WERI-Rb-1 (cell line): ENCODE data around the gene MUC21.

Experiments
- DNase-seq: peaks from one replicate; pipeline ENCODE4 v3.0.0-alpha.2; 2020
- H3K27ac ChIP-seq: fragments of 250-450 bp; sonication (Bioruptor Pico); 2 replicates; pipeline ENCODE4 v1.5.1; 2020; ENCODE audit warnings: mild to moderate bottlenecking, moderate library complexity
- H3K27me3 ChIP-seq: fragments of 250-450 bp; sonication (Bioruptor Pico); 2 replicates; pipeline ENCODE4 v1.5.1; 2021; ENCODE audit warnings: mild to moderate bottlenecking, low read depth, moderate library complexity; ENCODE audit not compliant: insufficient read depth, severe bottlenecking
- H3K36me3 ChIP-seq: fragments of 250-450 bp; sonication (Bioruptor Pico); 2 replicates; pipeline ENCODE4 v1.5.1; 2020; ENCODE audit warnings: mild to moderate bottlenecking, moderate library complexity
- H3K4me3 ChIP-seq: 2 replicates; pipeline ENCODE4 v1.5.1; 2011; ENCODE audit warnings: low read depth, mild to moderate bottlenecking, control low read depth, low read length
- H3K9me3 ChIP-seq: fragments of 250-450 bp; sonication (Bioruptor Pico); 2 replicates; pipeline ENCODE4 v1.5.1; 2021; ENCODE audit warnings: mild to moderate bottlenecking, moderate library complexity; ENCODE audit not compliant: severe bottlenecking
- TF ChIP-seq, protein P1 (sequence below): IDR thresholded peaks from 2 replicates; pipeline ENCODE4 v1.5.1; 2011; ENCODE audit warnings: low read depth, mild to moderate bottlenecking, control low read depth, inconsistent platforms, low read length

The MUC21 gene

DNA sequence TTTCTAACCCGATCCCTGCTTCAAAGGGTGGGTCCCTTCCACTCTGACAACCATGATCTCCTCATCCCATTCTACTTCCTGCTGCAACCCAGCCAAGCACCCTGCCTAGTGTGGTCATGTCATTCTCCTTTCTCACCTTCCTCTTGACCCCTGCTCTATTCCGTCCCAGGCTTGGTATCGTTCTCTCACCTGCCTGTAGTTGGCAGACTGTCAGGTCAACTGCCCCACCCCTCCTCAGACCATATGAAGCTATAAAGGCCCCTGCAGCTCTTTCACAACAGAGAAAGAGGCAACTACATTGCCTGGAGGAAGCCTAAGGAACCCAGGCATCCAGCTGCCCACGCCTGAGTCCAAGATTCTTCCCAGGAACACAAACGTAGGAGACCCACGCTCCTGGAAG, at the start of gene MUC21:
Gene MUC21, plus strand, starts transcription at position 280 of the 400 bp plus-strand sequence. CDS start 241 bp downstream, outside the sequence.
- DNase-seq, result no peak
- TF ChIP-seq, protein P1, sequence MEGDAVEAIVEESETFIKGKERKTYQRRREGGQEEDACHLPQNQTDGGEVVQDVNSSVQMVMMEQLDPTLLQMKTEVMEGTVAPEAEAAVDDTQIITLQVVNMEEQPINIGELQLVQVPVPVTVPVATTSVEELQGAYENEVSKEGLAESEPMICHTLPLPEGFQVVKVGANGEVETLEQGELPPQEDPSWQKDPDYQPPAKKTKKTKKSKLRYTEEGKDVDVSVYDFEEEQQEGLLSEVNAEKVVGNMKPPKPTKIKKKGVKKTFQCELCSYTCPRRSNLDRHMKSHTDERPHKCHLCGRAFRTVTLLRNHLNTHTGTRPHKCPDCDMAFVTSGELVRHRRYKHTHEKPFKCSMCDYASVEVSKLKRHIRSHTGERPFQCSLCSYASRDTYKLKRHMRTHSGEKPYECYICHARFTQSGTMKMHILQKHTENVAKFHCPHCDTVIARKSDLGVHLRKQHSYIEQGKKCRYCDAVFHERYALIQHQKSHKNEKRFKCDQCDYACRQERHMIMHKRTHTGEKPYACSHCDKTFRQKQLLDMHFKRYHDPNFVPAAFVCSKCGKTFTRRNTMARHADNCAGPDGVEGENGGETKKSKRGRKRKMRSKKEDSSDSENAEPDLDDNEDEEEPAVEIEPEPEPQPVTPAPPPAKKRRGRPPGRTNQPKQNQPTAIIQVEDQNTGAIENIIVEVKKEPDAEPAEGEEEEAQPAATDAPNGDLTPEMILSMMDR, result no peak
- Histone ChIP-seq H3K27ac (no peak within 1 kb of the TSS), H3K27me3 (peaks cover 59% of the 10 kb centered on the region), H3K36me3 (no peaks in the 10 kb centered on the region), H3K4me3 (no peak within 1 kb of the TSS), H3K9me3 (no peaks in the 10 kb centered on the region)

- TF ChIP-seq, protein P1, result no peak
- no peak overlapping the region for H3K27ac ChIP-seq
- H3K9me3 ChIP-seq, result no peaks in the 10 kb centered on the region
- peaks cover 9% of the 10 kb centered on the region for H3K27me3 ChIP-seq
- H3K36me3 ChIP-seq, result no peaks in the 10 kb centered on the region
- H3K4me3 ChIP-seq, result no peak overlapping the region
- DNase-seq, result no peak
These were observed 48.5 kb upstream of the MUC21 start for GRCh38 chr6:30935018-30935417.

- H3K4me3 ChIP-seq, result no peak overlapping the region
- no peaks in the 10 kb centered on the region for H3K36me3 ChIP-seq
- H3K9me3 ChIP-seq, result no peaks in the 10 kb centered on the region
- H3K27ac ChIP-seq, result no peak overlapping the region
- no peak for DNase-seq
- TF ChIP-seq, protein P1, result no peak
- peaks cover 14% of the 10 kb centered on the region for H3K27me3 ChIP-seq
These were observed 46.3 kb upstream of the MUC21 start for GRCh38 chr6:30937265-30937664.

DNA sequence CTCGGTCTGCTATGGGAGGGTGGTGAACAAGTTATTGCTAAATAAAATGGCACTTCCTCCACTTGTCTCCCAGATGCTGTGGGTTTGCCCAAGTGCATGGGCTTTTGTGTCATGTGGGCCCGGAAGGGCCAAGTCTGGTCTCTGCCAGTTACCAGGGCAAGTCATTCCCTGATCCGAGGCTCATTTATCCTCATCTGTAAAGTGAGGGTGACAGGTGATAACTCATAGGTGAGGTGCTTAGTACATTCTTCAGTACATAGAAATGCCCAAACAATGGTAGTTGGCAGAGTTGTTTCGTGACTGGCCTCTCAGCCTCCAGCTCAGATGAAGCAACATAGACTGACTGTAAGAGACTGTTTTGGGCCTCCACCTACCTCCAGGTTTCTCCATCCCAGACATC, 44.8 kb upstream of the MUC21 start:
- no peak overlapping the region for H3K4me3 ChIP-seq
- H3K9me3 ChIP-seq, result no peaks in the 10 kb centered on the region
- no peak for DNase-seq
- no peaks in the 10 kb centered on the region for H3K36me3 ChIP-seq
- peaks cover 18% of the 10 kb centered on the region for H3K27me3 ChIP-seq
- TF ChIP-seq, protein P1, result no peak
- H3K27ac ChIP-seq, result no peak overlapping the region

DNA sequence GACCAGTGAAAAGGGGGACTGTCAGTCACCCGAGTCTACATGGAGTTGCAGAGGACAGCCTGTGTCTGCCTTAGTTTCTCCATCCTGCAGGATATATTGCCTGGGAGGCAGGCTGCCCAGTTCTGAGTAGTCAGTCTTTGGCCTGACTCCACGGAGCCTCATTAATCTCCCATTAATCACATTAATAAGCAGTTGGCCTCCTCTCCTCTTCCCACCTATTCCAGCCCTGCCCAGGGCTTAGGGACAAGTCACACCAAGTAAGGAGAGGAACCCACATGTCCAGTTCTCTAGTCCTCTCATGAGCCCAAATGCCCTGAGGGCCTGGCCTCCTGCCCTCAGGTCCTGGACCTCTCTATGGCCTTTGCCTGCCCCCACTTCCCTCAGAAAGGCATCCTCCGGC, 44.0 kb upstream of the MUC21 start:
- H3K9me3 ChIP-seq, result no peaks in the 10 kb centered on the region
- no peaks in the 10 kb centered on the region for H3K36me3 ChIP-seq
- no peak overlapping the region for H3K4me3 ChIP-seq
- TF ChIP-seq, protein P1, result no peak
- no peak for DNase-seq
- peaks cover 22% of the 10 kb centered on the region for H3K27me3 ChIP-seq
- no peak overlapping the region for H3K27ac ChIP-seq

DNA sequence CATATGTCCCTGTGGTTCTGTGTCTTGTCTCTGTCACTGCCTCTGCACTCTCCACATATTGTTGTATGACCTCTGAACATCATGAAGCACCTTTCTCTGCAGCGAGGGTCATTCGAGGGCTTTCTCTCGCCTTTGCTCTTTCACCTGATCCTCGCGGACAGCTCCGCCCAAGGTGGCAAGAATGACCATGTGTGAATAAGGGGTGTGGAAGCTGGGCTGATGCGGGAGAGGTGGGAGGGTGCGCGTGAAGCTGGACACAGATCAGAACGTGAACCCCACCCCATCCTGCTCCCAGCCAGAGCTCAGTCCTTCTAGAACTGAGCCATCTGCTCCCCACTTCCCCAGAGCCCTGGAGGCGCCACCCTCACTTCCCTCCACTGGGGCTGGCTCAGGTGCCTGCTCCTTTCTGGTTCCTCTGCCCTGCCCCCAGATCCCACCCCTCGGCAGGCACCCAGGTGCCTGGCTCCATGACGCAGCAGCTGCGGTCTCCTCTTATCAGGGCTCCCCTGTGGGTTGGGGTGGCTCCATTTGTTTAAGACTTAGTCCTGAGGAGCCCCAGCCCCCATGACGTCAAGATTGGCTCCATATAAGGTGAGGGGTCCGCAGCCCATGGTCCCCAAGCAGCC, 43.0 kb upstream of the MUC21 start, which contains the start of gene MUCL3:
Gene MUCL3, plus strand, starts transcription at position 613 of the 626 bp plus-strand sequence. CDS start 27 bp downstream, outside the sequence.
- TF ChIP-seq, protein P1, result no peak
- no peaks in the 10 kb centered on the region for H3K36me3 ChIP-seq
- peaks cover 23% of the 10 kb centered on the region for H3K27me3 ChIP-seq
- DNase-seq, result no peak
- H3K27ac ChIP-seq, result no peak within 1 kb of the TSS
- H3K9me3 ChIP-seq, result no peaks in the 10 kb centered on the region
- no peak within 1 kb of the TSS for H3K4me3 ChIP-seq
